ENCODE results near the gene MTMR2.
A peak's percentile ranks its signal among the peaks of the same experiment; 100 is the strongest.

MTMR2 gene

GRCh38 chr11:95792200-95792599 is 131.7 kb downstream of the MTMR2 start:
- no peak for TF ChIP-seq CTCF (IDR thresholded peaks at IDR 0.05; ENCODE audit: control insufficient read depth, insufficient read depth, low read depth, low read length, missing control alignments)
- DNase-seq (ENCODE audit: low read depth): no peak
- no peak overlapping the region for H3K4me3 ChIP-seq (ENCODE audit: control insufficient read depth, low read depth, low read length)

GRCh38 chr11:95791709-95792033 is 132.2 kb downstream of the MTMR2 start:
- TF ChIP-seq CTCF (IDR thresholded peaks at IDR 0.05; ENCODE audit: control insufficient read depth, insufficient read depth, low read depth, low read length, missing control alignments): no peak
- no peak for DNase-seq (ENCODE audit: low read depth)
- peak overlapping the region; percentile 86 for H3K4me3 ChIP-seq (ENCODE audit: control insufficient read depth, low read depth, low read length)

GRCh38 chr11:95790933-95791708 is 132.8 kb downstream of the MTMR2 start:
- H3K4me3 ChIP-seq (ENCODE audit: control insufficient read depth, low read depth, low read length): peak overlapping the region; percentile 86
- no peak for TF ChIP-seq CTCF (IDR thresholded peaks at IDR 0.05; ENCODE audit: control insufficient read depth, insufficient read depth, low read depth, low read length, missing control alignments)
- no peak for DNase-seq (ENCODE audit: low read depth)

- DNase-seq (ENCODE audit: low read depth): peak; percentile 97
- TF ChIP-seq CTCF (IDR thresholded peaks at IDR 0.05; ENCODE audit: control insufficient read depth, insufficient read depth, low read depth, low read length, missing control alignments): no peak
- H3K4me3 ChIP-seq (ENCODE audit: control insufficient read depth, low read depth, low read length): peak within 1 kb of the TSS; percentile 86
Observed at GRCh38 chr11:95790123-95790932, 133.6 kb downstream of the MTMR2 start, which contains the start of gene CEP57. CEP57 (plus strand) TSS chr11:95790498; CDS start chr11:95790699, 201 bp downstream.

GRCh38 chr11:95789506-95790122 is 134.3 kb downstream of the MTMR2 start, which contains the start of gene FAM76B:
FAM76B (minus strand) TSS chr11:95789782; CDS start chr11:95789478, 304 bp downstream.
- peak within 1 kb of the TSS; percentile 86 for H3K4me3 ChIP-seq (ENCODE audit: control insufficient read depth, low read depth, low read length)
- peak; percentile 94 for DNase-seq (ENCODE audit: low read depth)
- no peak for TF ChIP-seq CTCF (IDR thresholded peaks at IDR 0.05; ENCODE audit: control insufficient read depth, insufficient read depth, low read depth, low read length, missing control alignments)

- peak; percentile 39 for TF ChIP-seq CTCF (IDR thresholded peaks at IDR 0.05; ENCODE audit: control insufficient read depth, insufficient read depth, low read depth, low read length, missing control alignments)
- H3K4me3 ChIP-seq (ENCODE audit: control insufficient read depth, low read depth, low read length): peak overlapping the region; percentile 86
- DNase-seq (ENCODE audit: low read depth): no peak
Observed at GRCh38 chr11:95788921-95789505, 134.9 kb downstream of the MTMR2 start.
